IMR-90 (cell line): ENCODE results near the gene TFAP2E. TPM values are rescaled to one million over a fixed set of nuclear protein-coding genes. Genes with fewer than 3 reads are reported as not detected.

Experiments
- ATAC-seq: fragments of 200-7000 bp; cut with Tn5 transposase; 2 replicates; pipeline ENCODE4 v1.9.1; 2020; ENCODE audit warnings: low read depth, mild to moderate bottlenecking, moderate library complexity
- BruUV-seq: library from RNA; stranded (reverse); fragments of 400-500 nt; replicated peaks from 2 replicates; lab custom pipeline; 2021; lab: Mats Ljungman, UMichigan
- CTCF ChIA-PET: fragments of 300-600 bp; formaldehyde crosslinking; extraction: SDS; loops from one replicate; lab custom pipeline; 2021; ENCODE audit warnings: antibody characterized with exemption; lab: Yijun Ruan, JAX
- POLR2A ChIA-PET: fragments of 300-600 bp; sonication (Branson Sonifier 250); formaldehyde crosslinking; loops from one replicate; lab custom pipeline; 2022; ENCODE audit warnings: antibody characterized with exemption; ENCODE audit not compliant: unreplicated experiment; lab: Charles Lee
- DNase-seq: peaks from one replicate; pipeline ENCODE4 v3.0.0; 2013
- H2AFZ ChIP-seq: replicated peaks from 2 replicates; pipeline ENCODE3; 2013; ENCODE audit warnings: low read length, mild to moderate bottlenecking; ENCODE audit not compliant: poor library complexity
- H2AK5ac ChIP-seq: 2 replicates; pipeline ENCODE4 v1.6.1; 2013; ENCODE audit warnings: low read depth, low read length, inconsistent platforms
- H2AK9ac ChIP-seq: replicated peaks from 2 replicates; pipeline ENCODE3; 2013; ENCODE audit warnings: mild to moderate bottlenecking, low read depth, low read length, moderate library complexity; ENCODE audit not compliant: poor library complexity
- H2BK120ac ChIP-seq: 2 replicates; pipeline ENCODE4 v1.6.1; 2013; ENCODE audit warnings: low read depth, low read length, inconsistent platforms
- H2BK15ac ChIP-seq: 3 replicates; pipeline ENCODE4 v1.6.1; 2013; ENCODE audit warnings: low read depth, low read length, inconsistent platforms
- H2BK20ac ChIP-seq: 2 replicates; pipeline ENCODE4 v1.6.1; 2013; ENCODE audit warnings: low read depth, mild to moderate bottlenecking, inconsistent platforms, low read length, moderate library complexity
- H2BK5ac ChIP-seq: 2 replicates; pipeline ENCODE4 v1.6.1; 2013; ENCODE audit warnings: mild to moderate bottlenecking, low read depth, low read length, inconsistent platforms; ENCODE audit not compliant: poor library complexity, severe bottlenecking
- H3K14ac ChIP-seq: replicated peaks from 2 replicates; pipeline ENCODE4 v1.6.1; 2013; ENCODE audit warnings: low read depth, low read length, inconsistent platforms
- H3K18ac ChIP-seq: 2 replicates; pipeline ENCODE4 v1.6.1; 2013; ENCODE audit warnings: low read depth, low read length, control low read depth
- H3K23ac ChIP-seq: 2 replicates; pipeline ENCODE4 v1.6.1; 2013; ENCODE audit warnings: low read depth, low read length, inconsistent platforms
- H3K27ac ChIP-seq: 2 replicates; pipeline ENCODE4 v1.5.1; 2013; ENCODE audit warnings: mild to moderate bottlenecking, control low read depth, low read length; ENCODE audit not compliant: insufficient read depth
- H3K27me3 ChIP-seq: 2 replicates; pipeline ENCODE4 v1.6.1; 2013; ENCODE audit warnings: low read length; ENCODE audit not compliant: control insufficient read depth, insufficient read depth
- H3K36me3 ChIP-seq: 2 replicates; pipeline ENCODE4 v1.6.1; 2013; ENCODE audit warnings: low read length, mixed read lengths; ENCODE audit not compliant: control insufficient read depth, insufficient read depth
- H3K4ac ChIP-seq: 2 replicates; pipeline ENCODE4 v1.6.1; 2013; ENCODE audit warnings: low read depth, low read length, inconsistent platforms
- H3K4me1 ChIP-seq: 2 replicates; pipeline ENCODE4 v1.6.1; 2013; ENCODE audit warnings: low read length, mixed read lengths; ENCODE audit not compliant: control insufficient read depth, insufficient read depth
- H3K4me2 ChIP-seq: 2 replicates; pipeline ENCODE4 v1.6.1; 2013; ENCODE audit warnings: low read depth, mild to moderate bottlenecking, control low read depth, low read length, moderate library complexity
- H3K4me3 ChIP-seq: 2 replicates; pipeline ENCODE4 v1.5.1; 2013; ENCODE audit warnings: low read depth, mild to moderate bottlenecking, control low read depth, low read length, moderate library complexity; ENCODE audit not compliant: insufficient read depth
- H3K56ac ChIP-seq: 2 replicates; pipeline ENCODE4 v1.6.1; 2013; ENCODE audit warnings: low read length, inconsistent platforms; ENCODE audit not compliant: insufficient read depth; ENCODE audit errors: extremely low read depth
- H3K79me1 ChIP-seq, 2 experiments: 2 replicates each; pipeline ENCODE4 v1.6.1; 2013; ENCODE audit warnings: low read length in 2 of 2, inconsistent platforms in 1 of 2, low read depth in 1 of 2
- H3K9ac ChIP-seq: 2 replicates; pipeline ENCODE4 v1.6.1; 2013; ENCODE audit warnings: low read depth, low read length, control low read depth
- H3K9me1 ChIP-seq: 2 replicates; pipeline ENCODE4 v1.6.1; 2013; ENCODE audit warnings: low read length, inconsistent platforms; ENCODE audit not compliant: insufficient read depth
- H3K9me3 ChIP-seq: 2 replicates; pipeline ENCODE4 v1.6.1; 2013; ENCODE audit warnings: low read length; ENCODE audit not compliant: control insufficient read depth, insufficient read depth
- H4K20me1 ChIP-seq: 2 replicates; pipeline ENCODE4 v1.6.1; 2013; ENCODE audit warnings: low read length, inconsistent platforms; ENCODE audit not compliant: insufficient read depth
- H4K5ac ChIP-seq: 2 replicates; pipeline ENCODE4 v1.6.1; 2013; ENCODE audit warnings: mild to moderate bottlenecking, low read depth, low read length, control low read depth
- H4K8ac ChIP-seq, 2 experiments: 2 replicates each; pipeline ENCODE4 v1.6.1; 2013; ENCODE audit warnings: low read depth in 2 of 2, low read length in 2 of 2, control low read depth in 1 of 2, inconsistent platforms in 1 of 2
- H4K91ac ChIP-seq: 2 replicates; pipeline ENCODE4 v1.6.1; 2013; ENCODE audit warnings: low read depth, low read length, inconsistent platforms; ENCODE audit not compliant: insufficient read depth
- CEBPB ChIP-seq: IDR thresholded peaks from 2 replicates; pipeline ENCODE4 v1.6.1; 2012; ENCODE audit warnings: low read depth, low read length, improper control_type of control experiment
- CHD1 ChIP-seq: IDR thresholded peaks from 2 replicates; pipeline ENCODE4 v1.6.1; 2012; ENCODE audit warnings: low read depth, low read length, improper control_type of control experiment
- CTCF ChIP-seq: conservative IDR thresholded peaks from 2 replicates; pipeline ENCODE4 v1.5.1; 2012; ENCODE audit warnings: mild to moderate bottlenecking, low read depth, low read length, improper control_type of control experiment
- ELK1 ChIP-seq: fragments of 150-350 bp; IDR thresholded peaks from 2 replicates; pipeline ENCODE4 v1.6.1; 2016; ENCODE audit warnings: low read depth, mild to moderate bottlenecking, low read length, moderate library complexity, borderline replicate concordance
- FOS ChIP-seq: fragments of 150-350 bp; IDR thresholded peaks from 2 replicates; pipeline ENCODE4 v1.6.1; 2016; ENCODE audit warnings: low read depth, low read length
- MXI1 ChIP-seq: IDR thresholded peaks from 2 replicates; pipeline ENCODE4 v1.6.1; 2012; ENCODE audit warnings: low read depth, mild to moderate bottlenecking, low read length, moderate library complexity, borderline replicate concordance
- POLR2A ChIP-seq: IDR thresholded peaks from 2 replicates; pipeline ENCODE4 v1.6.1; 2012; ENCODE audit warnings: mild to moderate bottlenecking, low read depth, low read length
- RCOR1 ChIP-seq: IDR thresholded peaks from 2 replicates; pipeline ENCODE4 v1.6.1; 2012; ENCODE audit warnings: mild to moderate bottlenecking, low read length, improper control_type of control experiment; ENCODE audit not compliant: insufficient replicate concordance
- RFX5 ChIP-seq: IDR thresholded peaks from 2 replicates; pipeline ENCODE4 v1.8.0; 2012; ENCODE audit warnings: low read depth, mild to moderate bottlenecking, low read length, moderate library complexity
- SMC3 ChIP-seq: fragments of 150-350 bp; IDR thresholded peaks from 2 replicates; pipeline ENCODE4 v1.6.1; 2016; ENCODE audit warnings: low read depth, mild to moderate bottlenecking, antibody characterized with exemption, low read length, moderate library complexity
- USF2 ChIP-seq: fragments of 150-350 bp; IDR thresholded peaks from 2 replicates; pipeline ENCODE4 v1.6.1; 2017; ENCODE audit warnings: mild to moderate bottlenecking, antibody characterized with exemption, low read length, low read depth
- WGBS, 2 experiments: methylation state at CpG; one replicate each; pipeline versions ENCODE4 v1.1.5 to v1.1.7; 2013; ENCODE audit warnings: missing lambda C conversion rate in 2 of 2; ENCODE audit not compliant: insufficient read length in 1 of 2; ENCODE audit errors: extremely low coverage in 2 of 2; 5-methylcytosine and 5-hydroxymethylcytosine counted together
- dilution Hi-C: fragments of 300-500 bp; cut with HindIII; formaldehyde crosslinking; loops from one replicate; pipeline ENCODE4 v1.14.3; 2018; ENCODE audit warnings: low sequenced_read_pairs; ENCODE audit not compliant: unreplicated experiment
- in situ Hi-C: fragments of 300-500 bp; cut with MboI; formaldehyde crosslinking; loops from 3 replicates; pipeline ENCODE4 v1.14.3; 2019; ENCODE audit warnings: low sequenced_read_pairs, inconsistent platforms, mixed read lengths
- intact Hi-C: fragments of 100-400 bp; cut with micrococcal nuclease; formaldehyde crosslinking; loops from 2 replicates; pipeline ENCODE4 v1.10.0; 2022
- polyA plus RNA-seq, 3 experiments: library from polyadenylated mRNA; depleted of rRNA; stranded (reverse); fragments of >200 nt; gene quantifications; 2 replicates each; pipeline ENCODE4 v1.2.3, GENCODE V29; 2012; ENCODE audit warnings: low replicate concordance in 1 of 3
- total RNA-seq: library from RNA; depleted of rRNA; stranded (reverse); fragments of >200 nt; gene quantifications from 2 replicates; pipeline ENCODE4 v1.2.3, GENCODE V29; 2012

The TFAP2E gene
- total and polyA plus RNA-seq, 2 of the 4 experiments (the other 2 are of a cell fraction): under 0.01 to 0.19 TPM

- TF ChIP-seq CTCF: no peak
These were observed 18.6 kb upstream of the TFAP2E start (continued) for GRCh38 chr1:35554266-35555211.

GRCh38 chr1:35555212-35555584, 17.9 kb upstream of the TFAP2E start:
- H3K56ac ChIP-seq: no peak overlapping the region
- ChIA-PET POLR2A (no interaction called here), CTCF (interaction anchor here (1.5 kb wide), 2 partner anchors 10 to 14 kb away, joined by 3 to 4 read pairs; no protein-coding TSS in a partner anchor)
- no peak overlapping the region for H4K5ac ChIP-seq
- peaks cover 5% of the 10 kb centered on the region for H3K36me3 ChIP-seq
- no peaks in the 10 kb centered on the region for H3K27me3 ChIP-seq
- H2BK120ac ChIP-seq: no peak overlapping the region
- DNase-seq: peak; percentile 58
- H3K79me1 ChIP-seq: peaks cover 9 to 64% of the 10 kb centered on the region in 2 experiments
- BruUV-seq: no TSS peak
- ATAC-seq: no peak
- H3K18ac ChIP-seq: no peak overlapping the region
- peaks cover 22% of the 10 kb centered on the region for H4K20me1 ChIP-seq
- H3K4ac ChIP-seq: no peak overlapping the region
- no peak overlapping the region for H4K8ac ChIP-seq
- intact Hi-C loops: no loop called here
- H3K23ac ChIP-seq: no peak overlapping the region
- H2AK5ac ChIP-seq: no peak overlapping the region
- no peak overlapping the region for H3K9ac ChIP-seq
- H2BK5ac ChIP-seq: no peak overlapping the region
- H2BK15ac ChIP-seq: no peak overlapping the region
- 17% methylated on average over 2 of the region's 4 CpGs; no CpG with 5 or more reads in 1 of the 2 experiments for WGBS, 2 experiments
- no peak overlapping the region for H4K91ac ChIP-seq
- peak overlapping the region; percentile 92 for H3K4me2 ChIP-seq
- H3K4me1 ChIP-seq: peaks cover 10% of the 10 kb centered on the region
- no peak overlapping the region for H2BK20ac ChIP-seq
- in situ Hi-C loops: no loop called here
- no peak overlapping the region for H3K14ac ChIP-seq
- no peak overlapping the region for H2AFZ ChIP-seq
- H3K9me1 ChIP-seq: peaks cover 6% of the 10 kb centered on the region
- H3K27ac ChIP-seq: no peak overlapping the region
- H3K9me3 ChIP-seq: no peaks in the 10 kb centered on the region
- no peak overlapping the region for H2AK9ac ChIP-seq
- dilution Hi-C loops: no loop called here
- no peak overlapping the region for H3K4me3 ChIP-seq
- TF ChIP-seq CEBPB (no peak), CHD1 (no peak), POLR2A (no peak), SMC3 (no peak), ELK1 (no peak), RCOR1 (no peak), RFX5 (no peak), MXI1 (no peak), FOS (no peak), USF2 (no peak)
